CD4-positive, alpha-beta T cell treated with Interleukin-6 at 100 ng/mL for 8 hours (primary cell): Measurements from ENCODE around the gene RARRES2.
A peak's percentile ranks its signal among the peaks of the same experiment; 100 is the strongest.

Experiments
- DNase-seq: peaks from one replicate; pipeline ENCODE4 v3.0.0-alpha.2; 2020; ENCODE audit warnings: mixed read lengths, low spot score

Gene RARRES2

GRCh38 chr7:150337659-150338081 lies 3.8 kb downstream of the RARRES2 start:
- DNase-seq: no peak

DNA sequence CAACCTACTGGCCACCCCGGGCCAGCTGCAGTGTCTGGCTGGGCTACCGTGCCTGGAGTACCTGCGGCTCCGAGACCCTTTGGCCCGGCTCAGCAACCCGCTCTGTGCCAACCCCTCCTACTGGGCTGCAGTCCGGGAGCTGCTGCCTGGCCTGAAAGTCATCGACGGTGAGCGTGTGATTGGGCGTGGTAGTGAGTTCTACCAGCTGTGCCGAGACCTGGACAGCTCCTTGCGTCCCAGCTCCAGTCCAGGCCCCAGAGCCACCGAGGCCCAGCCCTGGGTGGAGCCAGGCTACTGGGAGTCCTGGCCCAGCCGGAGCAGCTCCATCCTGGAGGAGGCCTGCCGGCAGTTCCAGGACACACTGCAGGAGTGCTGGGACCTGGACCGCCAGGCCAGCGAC lies 4.2 kb downstream of the RARRES2 start:
- no peak for DNase-seq

GRCh38 chr7:150336746-150337145 lies 4.7 kb downstream of the RARRES2 start:
- DNase-seq: no peak

DNA sequence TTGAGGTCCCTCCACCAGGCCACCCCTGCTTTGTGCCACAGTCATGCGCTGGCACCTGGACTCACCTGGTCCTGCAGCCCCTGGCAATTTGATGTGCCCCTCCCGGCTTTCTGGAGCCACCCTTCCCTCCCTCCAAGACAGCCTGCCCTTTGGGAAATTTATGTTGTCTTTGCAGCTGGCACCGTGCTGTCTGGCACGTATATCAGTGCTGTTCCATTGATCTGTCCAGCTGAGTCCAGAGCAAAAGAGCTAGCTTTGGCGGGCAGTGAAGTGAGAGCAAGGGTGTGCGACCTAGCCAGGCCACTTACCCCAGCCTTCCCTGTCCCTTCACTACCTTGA lies 5.7 kb downstream of the RARRES2 start:
- DNase-seq: no peak

DNA sequence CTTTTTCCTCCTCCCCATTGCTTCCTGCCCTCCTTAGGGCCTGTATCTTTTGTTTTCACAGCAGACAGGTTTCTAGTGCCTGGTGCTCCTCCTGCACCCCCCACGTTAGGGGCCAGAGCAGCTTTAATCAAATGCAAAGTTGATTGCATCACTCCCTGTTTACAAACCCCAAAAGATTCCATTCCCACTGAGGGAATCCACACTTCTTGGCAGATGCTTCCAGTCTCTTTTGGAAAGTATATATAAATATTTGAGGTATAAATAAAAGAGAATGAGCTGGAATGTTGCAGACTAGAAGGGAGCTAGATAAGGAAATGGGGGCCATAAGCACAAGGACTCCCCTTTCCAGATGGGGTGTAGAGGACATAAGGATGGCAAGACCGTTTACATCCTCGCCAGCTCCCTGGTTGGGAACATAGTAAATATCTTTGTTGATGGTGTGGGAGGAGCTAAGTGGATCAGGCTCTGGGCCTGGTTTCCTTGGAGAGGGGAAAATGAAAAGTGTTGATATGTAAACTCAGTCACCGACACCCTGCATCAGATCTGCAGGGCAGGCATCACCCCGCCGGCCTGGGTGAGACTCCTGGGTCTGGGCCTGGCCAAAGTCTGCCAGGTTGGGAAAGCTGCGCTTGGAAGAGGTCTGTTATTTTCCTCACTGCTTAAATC lies 6.2 kb downstream of the RARRES2 start:
- no peak for DNase-seq

DNA sequence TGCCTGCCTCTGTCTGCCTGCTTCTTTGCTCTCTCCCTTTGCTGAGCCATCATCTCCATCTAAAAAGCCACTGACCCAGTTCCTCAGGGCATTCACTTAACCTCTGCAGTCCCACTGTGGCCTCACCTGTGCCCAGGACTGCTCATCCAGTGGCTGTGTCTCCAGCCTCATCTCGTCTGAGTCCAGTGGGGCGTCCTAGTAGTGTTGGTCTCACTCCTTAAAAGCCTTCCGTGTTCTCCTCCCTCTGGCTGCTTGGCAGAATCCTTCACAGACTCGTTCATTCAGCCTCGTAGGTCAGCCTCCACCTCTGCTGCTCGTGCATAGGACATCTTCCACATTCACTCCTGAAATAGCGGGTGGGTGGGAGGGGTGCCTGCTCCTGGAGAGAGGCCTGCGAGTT lies 7.3 kb downstream of the RARRES2 start:
- DNase-seq: no peak

DNA sequence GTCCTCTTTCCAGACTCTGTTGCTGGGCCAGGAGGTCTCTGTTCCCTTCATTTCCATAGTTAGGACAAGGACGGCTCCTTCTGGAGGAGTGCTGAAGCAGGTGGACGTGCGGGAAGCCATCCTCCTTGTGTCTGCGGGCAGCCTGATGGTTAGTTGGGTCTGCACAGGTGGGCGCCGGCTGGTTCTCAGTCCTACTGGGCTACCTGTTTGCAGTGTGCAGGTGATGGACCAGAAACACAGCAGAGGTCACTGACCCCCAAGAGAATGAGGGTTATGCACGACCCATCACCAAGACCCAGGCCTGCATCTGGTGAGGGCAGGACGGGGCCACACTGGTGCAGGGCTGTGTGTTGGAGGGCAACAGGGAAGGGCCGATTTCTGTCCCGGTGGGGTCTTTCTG lies 7.8 kb downstream of the RARRES2 start:
- DNase-seq: no peak

DNA sequence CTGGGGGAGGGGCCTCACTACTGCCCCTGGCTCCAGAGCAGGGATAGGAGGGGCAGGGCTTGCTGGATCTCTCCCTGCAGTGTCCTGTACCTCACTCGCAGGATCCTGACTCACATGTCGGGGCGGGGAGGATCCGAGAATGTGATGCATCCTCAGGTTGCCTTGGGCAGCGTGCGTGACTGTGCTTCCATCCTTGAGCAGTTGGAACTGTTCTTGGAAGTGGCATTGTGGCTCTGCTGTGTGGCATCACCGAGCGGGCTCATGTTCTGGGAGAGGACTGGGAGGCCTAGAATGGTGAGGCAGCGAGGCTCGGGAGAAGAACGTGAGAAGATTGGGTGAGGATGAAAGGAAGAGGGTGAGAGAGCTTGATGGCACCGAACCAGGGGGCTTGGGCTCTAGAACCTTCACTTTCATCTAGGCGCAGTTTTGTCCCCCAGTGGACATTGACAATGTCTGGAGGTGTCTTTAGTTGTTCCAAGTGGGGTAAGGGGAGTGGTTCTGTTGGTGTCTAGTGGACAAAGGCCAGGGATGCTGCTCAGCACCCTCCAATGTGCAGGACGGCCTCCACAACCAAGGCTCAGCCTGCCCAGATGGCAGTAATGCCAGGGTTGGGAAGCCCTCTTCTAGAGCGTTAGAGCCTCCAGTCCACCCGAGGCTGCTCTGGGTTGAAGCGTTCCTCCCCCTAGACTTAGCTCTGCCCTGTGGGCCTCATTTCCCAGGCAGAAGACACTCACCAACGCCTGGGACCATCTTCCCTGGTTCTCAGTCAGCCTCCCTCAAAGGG lies 8.4 kb downstream of the RARRES2 start:
- DNase-seq: no peak

- no peak for DNase-seq
Observed at GRCh38 chr7:150330211-150330885, 11.1 kb downstream of the RARRES2 start.

DNA sequence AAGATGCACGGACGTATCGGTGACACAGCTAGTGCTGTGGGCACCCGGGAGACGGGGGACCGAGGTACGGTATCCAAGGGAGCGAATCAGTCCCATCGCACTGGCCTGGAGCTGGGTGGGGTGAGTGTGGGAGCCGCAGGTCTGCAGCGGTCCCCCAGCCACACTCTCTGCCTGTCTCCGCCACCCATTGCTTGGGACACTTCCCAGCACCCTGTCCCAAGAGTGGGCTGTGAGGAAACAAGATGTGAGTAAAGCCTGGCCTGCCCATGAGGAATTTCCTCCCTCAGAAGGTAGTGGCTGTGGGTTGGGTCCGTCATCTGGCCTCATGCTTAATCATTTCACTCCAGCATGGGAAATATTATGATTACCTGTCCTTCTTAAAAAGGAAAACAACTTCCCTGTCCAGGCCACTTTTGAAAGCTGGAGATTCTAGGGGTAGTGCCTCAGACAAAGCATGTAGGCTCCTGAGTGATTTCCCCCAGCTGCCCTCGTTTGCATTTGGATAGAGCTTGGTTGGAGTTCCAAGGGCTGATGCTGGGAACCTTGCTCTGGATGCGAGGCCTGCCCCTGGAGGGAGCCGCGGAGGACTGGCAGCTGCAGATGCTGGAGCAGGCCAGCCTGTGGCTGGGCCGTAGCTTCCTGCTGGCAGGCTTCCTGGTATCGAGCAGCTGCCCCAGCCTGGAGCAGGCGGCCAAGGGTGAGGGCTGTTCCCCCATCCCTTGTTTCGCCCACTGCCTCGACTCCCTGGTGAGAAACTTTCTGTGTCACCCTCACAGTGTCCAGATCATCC lies 11.9 kb downstream of the RARRES2 start:
- no peak for DNase-seq

DNA sequence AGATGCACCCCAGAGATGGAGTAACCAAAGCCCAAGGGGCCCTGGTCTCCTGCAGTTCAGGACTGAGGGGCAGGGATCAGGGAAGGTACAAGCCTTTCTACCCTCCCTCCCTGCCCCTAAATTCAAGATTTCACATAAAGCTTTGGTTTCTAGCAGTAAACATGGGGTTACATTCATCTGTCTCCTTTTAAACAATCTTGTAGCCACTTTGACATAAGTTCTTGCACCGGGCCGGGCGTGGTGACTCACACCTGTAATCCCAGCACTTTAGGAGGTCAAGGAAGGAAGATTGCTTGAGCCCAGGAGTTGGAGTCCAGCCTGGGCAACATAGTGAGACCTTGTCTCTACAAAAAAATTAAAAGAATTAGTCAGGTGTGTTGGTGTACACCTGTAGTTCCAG lies 14.1 kb downstream of the RARRES2 start:
- no peak for DNase-seq

GRCh38 chr7:150326657-150327268 lies 14.7 kb downstream of the RARRES2 start:
- DNase-seq: no peak

GRCh38 chr7:150325901-150326300 lies 15.5 kb downstream of the RARRES2 start:
- DNase-seq: no peak

- DNase-seq: no peak
Observed at GRCh38 chr7:150325110-150325611, 16.3 kb downstream of the RARRES2 start.

DNA sequence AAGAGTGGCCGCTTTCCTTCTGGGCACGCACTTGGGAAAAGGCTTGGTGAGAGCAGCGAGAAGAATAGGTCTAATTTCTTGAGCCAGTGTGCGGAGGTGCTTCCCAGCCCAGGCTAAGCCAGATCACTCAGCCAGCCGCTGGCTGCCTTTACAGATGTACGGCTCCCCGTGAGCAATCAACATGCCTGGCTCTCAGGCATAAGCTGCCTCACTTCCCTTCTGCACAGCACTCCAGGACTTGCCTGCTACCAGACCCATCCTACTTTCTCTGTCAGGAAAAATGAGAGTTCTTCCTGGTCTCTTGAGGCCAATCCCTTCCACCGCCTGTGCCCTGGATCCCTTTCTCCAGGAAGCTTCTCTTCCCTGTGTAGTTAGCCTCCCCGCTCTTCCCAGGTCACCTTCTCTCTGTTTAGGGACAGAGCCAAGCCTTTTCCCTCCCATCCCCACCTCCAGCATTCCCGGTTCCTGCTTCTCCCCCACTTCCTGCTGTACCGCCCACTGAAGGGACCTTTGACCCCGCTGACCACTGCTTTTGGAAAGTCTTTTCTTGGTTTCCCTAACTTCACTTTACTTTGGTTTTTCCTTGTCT lies 17.0 kb downstream of the RARRES2 start:
- no peak for DNase-seq

GRCh38 chr7:150323682-150324372 lies 17.6 kb downstream of the RARRES2 start:
- no peak for DNase-seq

DNA sequence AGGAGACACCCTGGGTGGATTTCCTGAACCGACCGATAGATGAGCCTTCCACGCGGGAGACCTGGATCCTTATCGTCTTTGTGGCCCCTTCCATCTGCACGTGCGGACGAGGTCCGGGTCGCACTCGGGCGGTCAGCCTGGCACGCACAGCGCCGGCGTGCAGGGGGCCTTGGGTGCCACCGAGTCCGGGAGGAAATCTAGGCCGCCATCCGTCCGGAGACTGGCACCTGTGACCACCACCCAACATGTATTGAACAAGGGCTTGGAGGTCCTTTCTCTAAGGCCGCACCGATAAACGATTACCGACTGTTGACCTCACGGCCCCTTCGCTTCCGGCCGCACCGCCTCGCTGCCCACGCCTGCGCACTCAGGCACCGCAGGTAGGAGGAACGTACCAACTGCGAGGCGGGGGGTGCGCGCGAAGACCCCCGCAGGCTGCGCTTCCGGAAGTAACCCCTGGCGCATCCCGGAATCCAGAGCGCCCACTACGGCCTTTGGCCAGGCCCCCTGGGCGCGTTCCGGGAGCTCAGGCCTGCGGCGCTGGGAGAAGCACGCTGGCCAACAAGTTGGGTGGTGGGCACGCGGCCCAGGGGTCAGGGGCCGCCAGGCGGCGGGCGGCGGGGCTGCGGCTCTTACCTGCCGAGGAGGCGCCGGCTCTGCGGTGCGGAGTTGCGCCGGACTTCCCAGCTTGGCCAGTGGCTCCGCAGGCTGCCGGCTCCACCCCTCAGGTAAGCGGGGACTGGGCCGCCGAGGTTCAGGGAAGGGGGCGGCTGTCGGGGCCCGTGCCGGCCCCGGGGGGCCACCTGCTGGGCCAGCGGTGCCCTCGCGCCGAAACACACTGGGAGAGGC lies 18.4 kb downstream of the RARRES2 start, which contains the start of the genes ACTR3C and LRRC61:
TSS of gene ACTR3C (minus strand) at position 713 of the 849 bp plus-strand sequence. CDS start 28,249 bp downstream, outside the sequence.
TSS of gene LRRC61 (plus strand) at position 523 of the 849 bp plus-strand sequence. CDS start 13,507 bp downstream, outside the sequence.
- peak; percentile 49 for DNase-seq

DNA sequence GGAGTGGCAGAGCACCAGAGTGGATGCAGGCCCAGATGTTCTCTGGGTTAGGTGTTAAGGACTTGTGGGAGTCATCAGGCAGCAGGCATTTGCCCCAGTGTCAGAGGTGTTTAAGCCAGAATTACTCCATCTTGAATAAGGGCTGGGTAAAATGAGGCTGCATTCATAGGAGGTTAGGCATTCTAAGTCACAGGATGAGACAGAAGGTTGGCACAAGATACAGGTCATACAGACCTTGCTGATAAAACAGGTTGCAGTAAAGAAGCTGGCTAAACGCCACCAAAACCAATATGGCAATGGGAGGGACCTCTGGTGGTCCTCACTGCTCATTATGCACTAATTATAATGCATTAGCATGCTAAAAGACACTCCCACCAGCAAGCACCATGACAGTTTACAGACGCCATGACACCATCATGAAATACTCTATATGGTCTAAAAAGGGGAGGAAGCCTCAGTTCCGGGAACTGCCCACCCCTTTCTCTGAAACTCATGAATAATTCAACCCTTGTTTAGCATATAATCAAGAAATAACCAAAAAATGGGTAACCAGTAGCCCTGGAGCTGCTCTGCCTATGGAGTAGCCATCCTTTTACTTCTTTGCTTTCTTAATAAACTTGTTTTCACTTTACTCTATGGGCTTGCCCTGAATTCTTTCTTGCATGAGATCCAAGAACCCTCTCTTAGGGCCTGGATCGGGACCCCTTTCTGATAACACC lies 19.2 kb downstream of the RARRES2 start:
- peak; percentile 39 for DNase-seq

DNA sequence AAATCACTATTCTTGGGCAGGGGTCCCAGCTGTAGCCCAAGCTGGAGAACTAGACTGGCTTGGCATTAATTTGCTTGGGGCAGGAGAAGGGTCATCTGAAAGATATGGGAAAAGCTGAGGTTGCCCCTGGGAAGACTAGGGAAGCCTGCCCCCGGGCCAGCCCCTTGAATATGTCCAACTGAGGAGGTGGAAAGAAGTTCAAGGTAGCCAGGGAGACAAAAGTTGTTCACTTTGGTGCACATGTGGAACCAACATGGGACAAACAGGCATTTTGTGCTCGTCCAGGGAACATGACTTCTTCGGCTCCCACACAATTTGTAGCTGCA lies 19.7 kb downstream of the RARRES2 start:
- DNase-seq: no peak
